Measurements from ENCODE around the gene TMEM201. TPM values are rescaled to one million over a fixed set of nuclear protein-coding genes. Genes with fewer than 3 reads are reported as not detected.

TMEM201 gene
- total and polyA plus RNA-seq, 4 donors = 1.5 to 3.5 (median 2.9) TPM

- H3K27ac ChIP-seq (ENCODE audit: low read depth in 1 of 2, low read length in 2 of 2) = no peak overlapping the region
- no peaks in the 10 kb centered on the region for H3K9me3 ChIP-seq (ENCODE audit: control insufficient read depth in 4 of 4, low read length in 3 of 4)
- H3K4me3 ChIP-seq (ENCODE audit: low read depth in 1 of 3, low read length in 3 of 3) = no peak overlapping the region
- H3K4me1 ChIP-seq (ENCODE audit: control insufficient read depth in 4 of 4, insufficient read depth in 4 of 4, low read length in 3 of 4) = no peaks in the 10 kb centered on the region
- H3K9ac ChIP-seq (ENCODE audit: low read depth in 1 of 2, low read length in 2 of 2) = no peak overlapping the region
- 97% methylated on average over 26 of the region's 26 CpGs for WGBS
- H3K36me3 ChIP-seq (ENCODE audit: control insufficient read depth in 4 of 4, insufficient read depth in 3 of 4, low read depth in 1 of 4, low read length in 3 of 4) = peaks cover 0 to 9% (median 4%) of the 10 kb centered on the region in 4 donors
- H3K27me3 ChIP-seq (ENCODE audit: control insufficient read depth in 4 of 4, insufficient read depth in 4 of 4, low read length in 3 of 4) = no peaks in the 10 kb centered on the region
- DNase-seq (ENCODE audit: low spot score) = no peak
- TF ChIP-seq RXRA (IDR thresholded peaks at IDR 0.05) (no peak), GABPA (IDR thresholded peaks at IDR 0.05 in 1 of 2, conservative IDR thresholded peaks at IDR 0.05 in 1 of 2) (no peak), FOXA1 (IDR thresholded peaks at IDR 0.05) (no peak), HNF4A (conservative IDR thresholded peaks at IDR 0.05) (no peak), YY1 (IDR thresholded peaks at IDR 0.05) (no peak), NR2F2 (IDR thresholded peaks at IDR 0.05) (no peak), REST (IDR thresholded peaks at IDR 0.05) (no peak), HNF4G (IDR thresholded peaks at IDR 0.05) (no peak), RAD21 (IDR thresholded peaks at IDR 0.05) (no peak), ATF3 (IDR thresholded peaks at IDR 0.05) (no peak), ZBTB33 (IDR thresholded peaks at IDR 0.05) (no peak), SP1 (IDR thresholded peaks at IDR 0.05) (no peak), MAX (IDR thresholded peaks at IDR 0.05) (no peak), CTCF (IDR thresholded peaks at IDR 0.05; ENCODE audit: low read depth, low read length, missing input control) (no peak)
These were observed 13.5 kb downstream of the TMEM201 start for GRCh38 chr1:9601942-9602793.

DNA sequence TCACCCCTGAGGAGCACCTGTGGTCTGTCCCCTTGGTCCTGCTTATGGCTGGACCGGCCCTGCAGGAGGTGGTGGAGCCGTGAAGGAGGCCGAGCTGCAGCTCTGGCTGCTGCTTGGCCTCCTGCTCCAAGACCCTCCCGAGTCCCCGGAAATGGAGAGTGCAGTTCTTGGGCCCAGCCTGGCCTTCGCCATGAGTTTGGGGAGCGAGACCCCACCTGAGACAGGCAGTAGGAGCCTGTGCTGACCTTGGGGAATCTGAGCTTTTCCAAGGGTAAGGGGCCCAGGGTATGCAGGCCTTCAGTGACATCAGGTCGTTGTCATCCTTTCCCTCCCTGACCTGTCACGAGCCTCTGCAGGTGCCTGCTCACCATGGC lies 14.1 kb downstream of the TMEM201 start:
- no peak overlapping the region for H3K9ac ChIP-seq (ENCODE audit: low read depth in 1 of 2, low read length in 2 of 2)
- no peaks in the 10 kb centered on the region for H3K27me3 ChIP-seq (ENCODE audit: control insufficient read depth in 4 of 4, insufficient read depth in 4 of 4, low read length in 3 of 4)
- WGBS = 99% methylated on average over 9 of the region's 9 CpGs
- H3K36me3 ChIP-seq (ENCODE audit: control insufficient read depth in 4 of 4, insufficient read depth in 3 of 4, low read depth in 1 of 4, low read length in 3 of 4) = peaks cover 0 to 9% (median 4%) of the 10 kb centered on the region in 4 donors
- TF ChIP-seq YY1 (IDR thresholded peaks at IDR 0.05) (no peak), JUND (IDR thresholded peaks at IDR 0.05) (no peak), ZBTB33 (IDR thresholded peaks at IDR 0.05) (no peak), TAF1 (conservative IDR thresholded peaks at IDR 0.05) (no peak), HNF4G (IDR thresholded peaks at IDR 0.05) (no peak), HNF4A (conservative IDR thresholded peaks at IDR 0.05) (no peak), FOXA1 (IDR thresholded peaks at IDR 0.05) (no peak)
- H3K4me3 ChIP-seq (ENCODE audit: low read depth in 1 of 3, low read length in 3 of 3) = no peak overlapping the region
- H3K9me3 ChIP-seq (ENCODE audit: control insufficient read depth in 4 of 4, low read length in 3 of 4) = no peaks in the 10 kb centered on the region
- no peak for DNase-seq (ENCODE audit: low spot score)
- H3K4me1 ChIP-seq (ENCODE audit: control insufficient read depth in 4 of 4, insufficient read depth in 4 of 4, low read length in 3 of 4) = no peaks in the 10 kb centered on the region
- H3K27ac ChIP-seq (ENCODE audit: low read depth in 1 of 2, low read length in 2 of 2) = no peak overlapping the region
